Activated T-cell treated with anti-CD3 and anti-CD28 coated beads, Interleukin-2, amount 50 U/mL, for 1 hour (primary cell): Measurements from ENCODE around the gene GRIN2D.

Experiments
- DNase-seq: peaks from one replicate; pipeline ENCODE4 v3.0.0-alpha.2; 2020

GRIN2D gene

DNA sequence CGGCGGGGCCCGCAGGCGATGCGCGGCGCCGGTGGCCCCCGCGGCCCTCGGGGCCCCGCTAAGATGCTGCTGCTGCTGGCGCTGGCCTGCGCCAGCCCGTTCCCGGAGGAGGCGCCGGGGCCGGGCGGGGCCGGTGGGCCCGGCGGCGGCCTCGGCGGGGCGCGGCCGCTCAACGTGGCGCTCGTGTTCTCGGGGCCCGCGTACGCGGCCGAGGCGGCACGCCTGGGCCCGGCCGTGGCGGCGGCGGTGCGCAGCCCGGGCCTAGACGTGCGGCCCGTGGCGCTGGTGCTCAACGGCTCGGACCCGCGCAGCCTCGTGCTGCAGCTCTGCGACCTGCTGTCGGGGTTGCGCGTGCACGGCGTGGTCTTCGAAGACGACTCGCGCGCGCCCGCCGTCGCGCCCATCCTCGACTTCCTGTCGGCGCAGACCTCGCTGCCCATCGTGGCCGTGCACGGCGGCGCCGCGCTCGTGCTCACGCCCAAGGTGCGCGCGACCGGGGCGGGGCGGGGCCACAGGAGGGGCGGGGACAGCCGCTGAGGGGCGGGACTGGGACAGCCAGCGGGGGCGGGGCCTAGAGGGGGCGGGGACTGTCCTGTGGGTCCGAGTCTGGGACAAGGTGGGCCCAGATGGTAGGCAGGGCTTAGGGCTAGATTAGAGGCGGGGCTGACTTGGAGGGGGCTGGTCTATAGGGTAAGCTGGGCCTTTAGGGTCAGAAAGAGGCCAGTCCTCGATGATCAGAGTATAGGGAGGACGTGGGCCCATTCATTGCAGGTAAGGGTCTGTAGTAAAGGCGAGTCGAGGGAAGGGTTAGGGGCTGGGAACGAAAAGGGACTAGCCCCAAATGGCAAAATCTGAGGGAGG, 5.1 kb downstream of the GRIN2D start:
- peak; percentile 88 for DNase-seq

DNA sequence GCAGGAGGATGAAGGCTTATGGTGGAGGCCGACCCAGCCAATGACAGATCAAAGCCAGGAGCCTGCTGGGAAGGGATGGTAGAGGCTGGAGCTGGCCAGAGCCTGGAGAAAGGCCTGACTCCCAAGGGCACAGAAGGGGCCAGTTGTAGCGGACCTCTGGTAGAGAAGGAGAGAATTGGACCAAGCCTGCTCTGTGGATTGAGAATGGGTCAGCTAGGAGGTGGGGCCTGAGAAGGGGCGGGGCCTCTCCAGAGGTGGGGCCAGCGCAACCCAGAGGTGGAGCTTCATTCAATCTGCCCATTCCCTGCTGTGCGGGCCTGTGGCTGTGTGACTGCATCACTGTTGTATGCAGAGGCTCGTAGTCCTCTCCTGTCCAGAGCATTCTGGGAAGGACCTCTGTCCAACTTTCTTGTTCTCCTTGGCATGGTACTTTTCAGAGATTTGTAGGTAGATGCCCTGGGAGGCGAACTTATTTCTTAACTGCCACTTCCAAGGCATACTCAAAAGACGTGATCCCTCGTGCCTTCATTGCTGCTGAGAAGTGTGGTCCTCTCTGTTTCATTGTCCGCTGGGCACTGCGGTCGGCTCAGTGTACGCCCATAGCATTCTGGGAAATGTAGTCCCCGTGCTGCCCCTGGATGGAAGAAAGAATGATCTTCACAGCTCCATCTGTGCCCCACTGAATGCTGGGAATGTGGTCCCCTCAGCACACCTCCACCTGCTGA, 6.7 kb downstream of the GRIN2D start:
- DNase-seq: no peak

GRCh38 chr19:48401287-48401686, 7.8 kb downstream of the GRIN2D start:
- DNase-seq: no peak

DNA sequence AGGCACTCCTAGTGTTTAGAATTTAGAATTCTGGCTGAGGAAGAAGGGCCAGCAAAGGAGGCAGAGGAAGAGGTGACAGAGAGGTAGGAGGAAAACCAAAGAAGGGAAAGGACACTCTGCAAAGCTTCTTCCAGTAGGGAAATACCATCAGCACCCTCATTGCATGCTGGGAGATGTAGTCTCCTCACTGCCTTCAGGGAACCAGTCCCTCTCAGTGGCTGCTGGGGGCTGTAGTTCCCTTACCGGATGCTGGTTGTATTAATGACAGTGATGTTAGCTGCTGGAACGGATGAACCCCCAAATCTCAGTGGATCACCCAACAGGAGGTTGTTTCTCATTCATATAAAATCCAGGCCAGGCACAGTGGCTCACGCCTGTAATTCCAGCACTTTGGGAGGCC, 10.1 kb downstream of the GRIN2D start:
- DNase-seq: no peak

GRCh38 chr19:48405010-48405659, 11.7 kb downstream of the GRIN2D start:
- DNase-seq: no peak

DNA sequence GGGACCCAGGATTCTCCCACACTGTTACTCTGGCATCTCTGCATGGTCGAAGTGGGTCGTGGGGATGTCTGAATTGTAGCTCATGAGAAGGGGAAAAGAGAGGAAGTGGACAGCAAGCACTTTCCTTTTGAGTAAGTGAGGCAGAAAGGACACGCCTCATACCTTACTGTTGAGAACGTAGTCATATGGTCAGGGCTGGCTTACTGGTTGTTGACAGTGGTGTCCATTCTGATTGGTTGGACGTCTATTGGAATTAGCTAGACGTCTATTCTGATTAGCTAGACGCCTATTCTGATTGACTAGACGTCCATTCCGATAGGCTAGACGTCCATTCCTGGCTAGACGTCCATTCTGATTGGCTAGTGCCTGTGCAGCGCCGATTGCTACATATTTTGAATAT, 12.4 kb downstream of the GRIN2D start:
- DNase-seq: no peak

- DNase-seq: no peak
Observed at GRCh38 chr19:48413879-48414587, 20.6 kb downstream of the GRIN2D start.

DNA sequence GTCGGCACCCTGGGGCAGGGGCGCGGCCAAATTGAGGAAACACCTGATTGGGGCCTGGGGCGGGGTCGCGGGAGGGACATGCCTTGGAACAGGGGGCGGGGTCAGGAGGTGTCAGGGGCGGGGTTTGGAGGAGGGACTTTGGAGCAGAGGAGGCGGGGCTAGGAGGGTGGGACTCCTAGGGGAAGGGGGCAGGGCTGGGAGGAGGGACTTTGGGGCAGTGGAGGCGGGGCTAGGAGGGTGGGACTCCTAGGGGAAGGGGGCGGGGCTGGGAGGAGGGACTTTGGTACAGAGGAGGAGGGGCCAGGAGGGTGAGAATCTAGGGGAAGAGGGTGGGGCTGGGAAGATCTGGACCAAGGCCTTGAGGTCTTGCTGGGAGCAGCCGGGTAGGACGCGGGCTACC, 21.9 kb downstream of the GRIN2D start:
- DNase-seq: peak; percentile 70

DNA sequence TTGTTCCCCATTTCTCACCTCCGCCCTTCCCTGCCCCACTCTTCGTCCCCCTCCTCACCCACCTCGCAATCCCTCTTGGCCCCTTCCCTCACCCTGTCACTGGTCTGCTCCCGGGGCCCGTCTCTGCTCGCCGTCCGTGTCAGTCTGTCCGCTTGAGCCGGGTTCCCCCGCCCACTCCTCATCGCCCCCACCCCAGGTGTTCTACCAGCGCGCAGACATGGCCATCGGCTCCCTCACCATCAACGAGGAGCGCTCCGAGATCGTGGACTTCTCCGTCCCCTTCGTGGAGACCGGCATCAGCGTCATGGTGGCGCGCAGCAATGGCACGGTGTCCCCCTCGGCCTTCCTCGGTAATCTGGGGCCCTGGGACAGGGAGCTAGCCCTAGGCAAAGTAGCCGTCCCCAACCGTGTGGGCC, 22.3 kb downstream of the GRIN2D start:
- DNase-seq: no peak

- DNase-seq: no peak
Observed at GRCh38 chr19:48417421-48417820, 24.0 kb downstream of the GRIN2D start.

- no peak for DNase-seq
Observed at GRCh38 chr19:48418317-48419064, 25.0 kb downstream of the GRIN2D start.

- peak; percentile 71 for DNase-seq
Observed at GRCh38 chr19:48419158-48419920, 25.9 kb downstream of the GRIN2D start.

GRCh38 chr19:48421548-48421947, 28.1 kb downstream of the GRIN2D start:
- DNase-seq: no peak

GRCh38 chr19:48424694-48425219, 31.3 kb downstream of the GRIN2D start:
- no peak for DNase-seq

DNA sequence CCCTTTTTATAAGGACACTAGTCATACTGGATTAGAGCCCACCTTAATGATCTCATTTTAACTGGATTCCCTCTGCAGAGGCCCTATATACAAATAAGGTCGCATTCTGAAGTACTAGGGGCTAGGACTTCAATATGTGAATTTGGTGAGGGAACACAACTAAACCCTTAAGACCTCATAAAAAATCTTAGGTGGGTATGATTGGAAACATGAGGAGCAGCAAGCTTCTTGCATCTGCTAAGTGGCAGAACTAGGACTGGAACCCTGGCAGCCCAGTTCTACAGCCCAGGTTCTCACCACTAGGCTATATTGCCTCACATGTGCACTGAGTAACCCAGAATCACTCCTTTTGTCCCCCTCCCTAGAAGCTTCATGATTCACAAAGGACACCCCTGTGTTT, 35.2 kb downstream of the GRIN2D start:
- no peak for DNase-seq

GRCh38 chr19:48433337-48433736, 39.9 kb downstream of the GRIN2D start:
- DNase-seq: no peak

DNA sequence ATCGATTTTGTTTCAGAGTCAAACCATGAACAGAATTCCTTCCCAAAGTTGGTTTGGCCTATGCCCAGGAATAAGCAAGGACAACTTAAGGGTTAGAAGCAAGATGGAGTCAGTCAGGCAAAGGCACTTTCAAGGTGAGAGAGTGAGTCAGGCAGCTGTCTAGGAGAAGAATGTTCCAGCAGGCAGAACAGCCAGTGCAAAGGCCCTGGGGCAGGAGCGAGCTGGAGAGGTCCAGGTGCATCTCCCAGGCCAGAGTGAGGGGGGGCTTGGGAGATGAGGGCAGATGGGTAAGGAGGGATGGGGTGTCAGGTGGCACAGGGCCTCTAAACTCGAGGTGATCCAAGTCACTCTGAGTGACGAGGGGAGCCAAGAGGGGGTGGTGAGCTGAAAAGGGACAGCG, 43.1 kb downstream of the GRIN2D start:
- no peak for DNase-seq

GRCh38 chr19:48441360-48442050, 48.0 kb downstream of the GRIN2D start:
- DNase-seq: no peak

DNA sequence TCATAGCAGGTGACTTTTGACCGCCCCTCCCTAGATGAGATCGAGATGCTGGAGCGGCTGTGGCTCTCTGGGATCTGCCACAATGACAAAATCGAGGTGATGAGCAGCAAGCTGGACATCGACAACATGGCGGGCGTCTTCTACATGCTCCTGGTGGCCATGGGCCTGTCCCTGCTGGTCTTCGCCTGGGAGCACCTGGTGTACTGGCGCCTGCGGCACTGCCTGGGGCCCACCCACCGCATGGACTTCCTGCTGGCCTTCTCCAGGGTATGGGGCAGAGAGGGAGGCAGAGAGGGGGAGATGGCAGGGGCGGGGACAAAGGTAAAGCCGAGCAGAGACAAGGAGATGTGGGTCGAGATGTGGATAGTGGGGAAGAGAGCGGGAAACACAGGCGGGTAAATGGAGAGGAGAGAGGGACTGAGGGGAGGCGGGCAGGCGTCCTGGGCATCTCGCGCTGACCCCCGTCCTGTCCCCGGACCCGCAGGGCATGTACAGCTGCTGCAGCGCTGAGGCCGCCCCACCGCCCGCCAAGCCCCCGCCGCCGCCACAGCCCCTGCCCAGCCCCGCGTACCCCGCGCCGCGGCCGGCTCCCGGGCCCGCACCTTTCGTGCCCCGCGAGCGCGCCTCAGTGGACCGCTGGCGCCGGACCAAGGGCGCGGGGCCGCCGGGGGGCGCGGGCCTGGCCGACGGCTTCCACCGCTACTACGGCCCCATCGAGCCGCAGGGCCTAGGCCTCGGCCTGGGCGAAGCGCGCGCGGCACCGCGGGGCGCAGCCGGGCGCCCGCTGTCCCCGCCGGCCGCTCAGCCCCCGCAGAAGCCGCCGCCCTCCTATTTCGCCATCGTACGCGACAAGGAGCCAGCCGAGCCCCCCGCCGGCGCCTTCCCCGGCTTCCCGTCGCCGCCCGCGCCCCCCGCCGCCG, 48.9 kb downstream of the GRIN2D start:
- no peak for DNase-seq

DNA sequence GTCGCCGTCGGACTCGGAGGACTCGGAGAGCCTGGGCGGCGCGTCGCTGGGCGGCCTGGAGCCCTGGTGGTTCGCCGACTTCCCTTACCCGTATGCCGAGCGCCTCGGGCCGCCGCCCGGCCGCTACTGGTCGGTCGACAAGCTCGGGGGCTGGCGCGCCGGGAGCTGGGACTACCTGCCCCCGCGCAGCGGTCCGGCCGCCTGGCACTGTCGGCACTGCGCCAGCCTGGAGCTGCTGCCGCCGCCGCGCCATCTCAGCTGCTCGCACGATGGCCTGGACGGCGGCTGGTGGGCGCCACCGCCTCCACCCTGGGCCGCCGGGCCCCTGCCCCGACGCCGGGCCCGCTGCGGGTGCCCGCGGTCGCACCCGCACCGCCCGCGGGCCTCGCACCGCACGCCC, 49.8 kb downstream of the GRIN2D start:
- peak; percentile 44 for DNase-seq
